ENCODE results near the gene RPL22L1.

RPL22L1 gene

DNA sequence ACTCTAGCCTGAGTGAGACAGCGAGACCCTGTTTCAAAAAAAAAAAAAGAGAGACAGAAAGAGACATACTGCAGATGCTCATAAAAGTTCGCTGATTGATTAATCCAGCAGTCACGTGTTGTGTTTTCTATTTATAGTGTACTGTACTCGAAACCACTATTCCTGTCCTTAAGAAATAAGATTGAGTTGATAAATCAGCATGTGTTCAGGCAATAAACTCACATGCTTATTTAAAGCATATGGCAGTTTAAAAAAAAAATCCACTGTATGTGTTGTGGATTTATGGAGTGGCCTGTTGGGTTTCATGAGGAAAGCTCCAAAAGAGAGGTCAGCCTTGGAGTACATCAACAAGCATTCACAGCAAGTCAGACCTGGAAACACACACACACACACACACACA lies 17.7 kb downstream of the RPL22L1 start:
- peak; percentile 53 for DNase-seq (ENCODE audit: low read depth, low spot score)
- H3K4me3 ChIP-seq, result peak overlapping the region; percentile 56
- no peaks in the 10 kb centered on the region for H3K9me3 ChIP-seq (ENCODE audit: low read depth, low read length)
- H3K9ac ChIP-seq (ENCODE audit: insufficient read length), result no peak overlapping the region
- no peak for TF ChIP-seq FOXP2 (optimal IDR thresholded peaks at IDR 0.05; ENCODE audit: control extremely low read depth, extremely low read length, insufficient read depth)
- TF ChIP-seq POLR2AphosphoS5 (IDR thresholded peaks at IDR 0.05; ENCODE audit: borderline replicate concordance, low read depth, low read length), result no peak
- TF ChIP-seq EZH2 (IDR thresholded peaks at IDR 0.05), result no peak
- H3K36me3 ChIP-seq (ENCODE audit: insufficient read depth, low read length), result no peaks in the 10 kb centered on the region
- peak overlapping the region; percentile 53; the same call in 1 of the 2 replicates for H3K27ac ChIP-seq

DNA sequence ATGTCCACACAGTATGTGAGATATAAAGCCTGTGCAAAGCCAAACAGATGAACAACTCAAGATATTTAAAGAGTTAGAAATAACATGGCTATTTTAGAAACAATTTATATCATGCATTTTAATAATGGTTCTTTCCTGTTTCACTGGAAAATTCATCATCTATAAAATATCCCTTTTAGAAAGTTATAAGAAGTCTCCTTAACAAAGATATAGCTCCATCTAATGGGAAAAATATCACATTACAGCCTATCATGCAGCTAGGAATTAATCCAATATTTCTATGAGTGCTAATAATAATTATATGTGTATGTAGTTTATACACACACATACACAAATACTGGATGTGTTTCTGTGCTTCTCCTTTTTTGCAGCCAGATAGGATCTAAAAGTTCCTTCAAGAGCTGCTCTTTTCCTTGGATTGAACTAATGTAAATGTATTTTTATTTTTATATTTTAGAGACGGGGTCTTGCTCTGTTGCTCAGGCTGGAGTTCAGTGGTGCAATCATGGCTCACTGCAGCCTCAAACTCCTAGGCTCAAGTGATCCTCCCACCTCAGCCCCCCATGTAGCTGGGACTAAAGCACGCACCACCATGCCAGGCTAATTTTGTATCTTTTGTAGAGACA lies 21.6 kb downstream of the RPL22L1 start:
- H3K27ac ChIP-seq, result no peak overlapping the region
- H3K9ac ChIP-seq (ENCODE audit: insufficient read length), result no peak overlapping the region
- DNase-seq (ENCODE audit: low read depth, low spot score), result no peak
- H3K9me3 ChIP-seq (ENCODE audit: low read depth, low read length), result no peaks in the 10 kb centered on the region
- H3K36me3 ChIP-seq (ENCODE audit: insufficient read depth, low read length), result no peaks in the 10 kb centered on the region
- TF ChIP-seq EZH2 (IDR thresholded peaks at IDR 0.05) (no peak), FOXP2 (optimal IDR thresholded peaks at IDR 0.05; ENCODE audit: control extremely low read depth, extremely low read length, insufficient read depth) (no peak), POLR2AphosphoS5 (IDR thresholded peaks at IDR 0.05; ENCODE audit: borderline replicate concordance, low read depth, low read length) (no peak)
- H3K4me3 ChIP-seq, result no peak overlapping the region

DNA sequence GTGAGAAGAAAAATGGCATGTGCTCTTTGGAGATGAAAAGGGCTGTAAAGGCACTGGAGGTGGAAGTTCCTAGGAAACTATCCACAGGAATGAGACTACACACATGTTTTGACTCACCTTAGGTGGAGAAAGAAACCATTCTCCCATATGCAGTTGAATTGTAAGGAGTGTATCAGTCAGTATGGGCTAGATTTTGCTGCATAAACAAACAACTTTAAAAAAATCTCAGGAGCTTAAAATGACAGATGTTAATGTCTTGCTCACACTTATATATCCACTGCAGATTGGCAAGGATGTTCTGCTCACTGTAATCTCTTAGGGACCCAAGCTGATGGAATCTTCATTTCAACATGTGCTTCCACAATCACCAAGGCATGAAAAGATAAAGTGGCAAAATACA lies 25.6 kb downstream of the RPL22L1 start:
- Histone ChIP-seq H3K9me3 (ENCODE audit: low read depth, low read length) (no peaks in the 10 kb centered on the region), H3K9ac (ENCODE audit: insufficient read length) (no peak overlapping the region), H3K27ac (no peak overlapping the region), H3K4me3 (no peak overlapping the region), H3K36me3 (ENCODE audit: insufficient read depth, low read length) (no peaks in the 10 kb centered on the region)
- DNase-seq (ENCODE audit: low read depth, low spot score), result no peak
- TF ChIP-seq FOXP2 (optimal IDR thresholded peaks at IDR 0.05; ENCODE audit: control extremely low read depth, extremely low read length, insufficient read depth), result no peak
- TF ChIP-seq EZH2 (IDR thresholded peaks at IDR 0.05), result no peak

DNA sequence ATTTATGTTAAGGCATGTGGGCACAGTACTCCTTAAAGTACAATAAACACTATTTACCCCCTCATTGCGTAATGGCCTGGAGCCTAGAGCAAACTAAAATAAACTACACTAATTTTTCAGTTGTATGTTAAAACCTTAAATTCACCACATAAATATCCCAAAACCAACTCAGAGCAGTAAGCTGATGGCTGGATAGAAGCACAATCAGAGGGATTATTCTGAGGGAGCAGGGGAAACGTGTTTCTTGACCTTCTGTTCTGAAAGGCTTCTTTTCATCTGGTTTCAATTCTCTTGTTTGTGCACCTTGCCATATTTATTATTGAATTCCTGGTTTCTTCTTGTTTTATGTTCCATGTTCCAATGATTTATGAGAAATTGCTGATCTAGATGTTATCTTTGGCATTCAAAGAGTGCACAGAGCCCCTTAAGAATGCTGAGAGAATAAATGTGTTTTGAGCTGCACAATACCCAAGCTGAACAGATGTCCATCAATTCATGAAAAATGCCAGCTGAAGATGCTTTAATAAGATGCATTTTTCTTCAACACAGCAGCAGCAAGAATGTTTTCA lies 29.6 kb downstream of the RPL22L1 start:
- no peak overlapping the region for H3K4me3 ChIP-seq
- no peak for DNase-seq (ENCODE audit: low read depth, low spot score)
- no peaks in the 10 kb centered on the region for H3K9me3 ChIP-seq (ENCODE audit: low read depth, low read length)
- H3K36me3 ChIP-seq (ENCODE audit: insufficient read depth, low read length), result no peaks in the 10 kb centered on the region
- no peak overlapping the region for H3K27ac ChIP-seq
- TF ChIP-seq FOXP2 (optimal IDR thresholded peaks at IDR 0.05; ENCODE audit: control extremely low read depth, extremely low read length, insufficient read depth), result no peak
- H3K9ac ChIP-seq (ENCODE audit: insufficient read length), result no peak overlapping the region

DNA sequence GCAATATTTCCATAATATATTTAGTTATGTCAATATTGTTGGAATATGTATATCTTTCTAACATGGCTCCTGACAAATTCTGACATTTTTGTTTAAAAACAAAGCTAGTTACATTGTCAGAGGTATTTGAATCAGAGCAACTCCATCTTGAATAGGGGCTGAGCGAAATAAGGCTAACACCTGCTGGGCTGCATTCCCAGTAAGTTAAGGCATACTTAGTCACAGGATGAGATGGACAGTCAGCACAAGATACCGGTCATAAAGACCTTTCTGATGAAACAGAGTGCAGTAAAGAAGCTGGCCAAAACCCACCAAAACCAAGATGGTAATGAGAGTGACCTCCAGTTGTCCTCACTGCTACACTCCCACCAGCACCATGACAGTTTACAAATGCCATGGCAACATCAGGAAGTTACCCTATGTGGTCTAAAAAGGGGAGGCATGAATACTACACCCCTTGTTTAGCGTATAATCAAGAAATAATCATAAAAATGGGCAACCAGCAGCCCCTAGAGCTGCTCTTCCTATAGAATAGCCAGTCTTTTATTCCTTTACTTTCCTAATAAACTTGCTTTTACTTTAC lies 30.4 kb downstream of the RPL22L1 start:
- Histone ChIP-seq H3K36me3 (ENCODE audit: insufficient read depth, low read length) (no peaks in the 10 kb centered on the region), H3K27ac (no peak overlapping the region), H3K9me3 (ENCODE audit: low read depth, low read length) (no peaks in the 10 kb centered on the region), H3K4me3 (no peak overlapping the region), H3K9ac (ENCODE audit: insufficient read length) (no peak overlapping the region)
- no peak for TF ChIP-seq POLR2AphosphoS5 (IDR thresholded peaks at IDR 0.05; ENCODE audit: borderline replicate concordance, low read depth, low read length)
- TF ChIP-seq FOXP2 (optimal IDR thresholded peaks at IDR 0.05; ENCODE audit: control extremely low read depth, extremely low read length, insufficient read depth), result no peak
- no peak for TF ChIP-seq EZH2 (IDR thresholded peaks at IDR 0.05)
- no peak for DNase-seq (ENCODE audit: low read depth, low spot score)

DNA sequence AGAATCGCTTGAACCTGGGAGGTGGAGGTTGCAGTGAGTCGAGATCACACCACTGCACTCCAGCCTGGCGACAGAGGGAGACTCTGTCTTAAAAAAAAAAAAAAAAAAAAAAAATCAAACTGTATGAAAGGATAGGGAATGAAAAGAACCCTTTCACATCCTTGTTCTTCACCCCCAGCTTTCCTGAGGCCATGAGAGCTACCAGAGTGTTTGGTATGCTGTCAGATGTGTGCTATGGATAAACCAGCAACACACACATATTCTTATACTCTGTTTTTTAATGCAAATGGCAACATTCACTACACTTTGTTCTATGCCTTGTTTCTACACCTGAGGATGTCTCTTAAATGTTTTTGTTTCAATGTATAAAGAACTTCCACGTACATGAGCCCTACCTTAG lies 33.5 kb downstream of the RPL22L1 start:
- Histone ChIP-seq H3K9me3 (ENCODE audit: low read depth, low read length) (no peaks in the 10 kb centered on the region), H3K27ac (no peak overlapping the region), H3K36me3 (ENCODE audit: insufficient read depth, low read length) (no peaks in the 10 kb centered on the region), H3K9ac (ENCODE audit: insufficient read length) (no peak overlapping the region), H3K4me3 (no peak overlapping the region)
- TF ChIP-seq EZH2 (IDR thresholded peaks at IDR 0.05), result no peak
- DNase-seq (ENCODE audit: low read depth, low spot score), result no peak

DNA sequence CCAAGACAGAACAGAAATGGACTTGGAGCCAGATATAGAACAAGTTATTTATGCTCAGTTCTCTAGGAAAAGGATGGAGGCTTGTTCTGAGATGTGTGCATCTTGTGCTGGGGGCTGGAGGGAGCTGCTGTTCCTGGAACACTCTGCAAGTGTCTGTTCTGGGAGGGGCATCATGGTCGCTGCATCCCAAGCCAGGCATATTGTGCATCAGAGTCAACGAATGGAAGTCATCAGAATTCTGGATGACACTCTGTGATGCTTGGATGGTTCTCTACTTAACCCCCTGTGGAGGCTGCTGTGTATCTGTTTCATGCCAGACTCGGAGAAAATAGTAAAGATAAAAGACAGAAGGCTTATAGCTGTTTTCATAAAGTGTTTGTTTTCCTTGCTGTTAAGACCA lies 34.7 kb downstream of the RPL22L1 start:
- Histone ChIP-seq H3K9ac (ENCODE audit: insufficient read length) (no peak overlapping the region), H3K36me3 (ENCODE audit: insufficient read depth, low read length) (no peaks in the 10 kb centered on the region), H3K27ac (no peak overlapping the region), H3K4me3 (no peak overlapping the region), H3K9me3 (ENCODE audit: low read depth, low read length) (no peaks in the 10 kb centered on the region)
- DNase-seq (ENCODE audit: low read depth, low spot score), result no peak
- TF ChIP-seq EZH2 (IDR thresholded peaks at IDR 0.05) (no peak), POLR2AphosphoS5 (IDR thresholded peaks at IDR 0.05; ENCODE audit: borderline replicate concordance, low read depth, low read length) (no peak), FOXP2 (optimal IDR thresholded peaks at IDR 0.05; ENCODE audit: control extremely low read depth, extremely low read length, insufficient read depth) (no peak)

DNA sequence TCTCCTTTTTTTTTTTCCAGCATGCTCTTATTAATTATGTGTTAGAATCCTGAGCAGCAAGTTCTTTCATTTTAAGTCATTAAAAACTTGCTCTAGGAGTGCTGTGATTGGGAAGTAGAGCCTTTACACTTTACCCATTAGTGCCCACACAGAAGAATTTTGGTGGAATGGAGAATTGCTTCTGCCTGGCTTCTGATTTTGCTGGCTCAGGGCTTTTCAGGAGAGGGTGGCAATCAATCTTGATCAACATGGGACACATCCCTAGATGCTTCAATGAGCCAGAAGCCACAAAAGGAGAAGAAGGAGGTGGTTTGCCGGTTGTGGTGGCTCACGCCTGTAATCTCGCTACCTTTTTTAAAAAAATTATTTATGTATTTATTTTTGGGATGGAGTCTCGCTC lies 39.4 kb downstream of the RPL22L1 start:
- H3K9ac ChIP-seq (ENCODE audit: insufficient read length), result no peak overlapping the region
- no peaks in the 10 kb centered on the region for H3K36me3 ChIP-seq (ENCODE audit: insufficient read depth, low read length)
- H3K4me3 ChIP-seq, result no peak overlapping the region
- no peak overlapping the region for H3K27ac ChIP-seq
- TF ChIP-seq EZH2 (IDR thresholded peaks at IDR 0.05) (no peak), POLR2AphosphoS5 (IDR thresholded peaks at IDR 0.05; ENCODE audit: borderline replicate concordance, low read depth, low read length) (no peak), FOXP2 (optimal IDR thresholded peaks at IDR 0.05; ENCODE audit: control extremely low read depth, extremely low read length, insufficient read depth) (no peak)
- no peak for DNase-seq (ENCODE audit: low read depth, low spot score)
- no peaks in the 10 kb centered on the region for H3K9me3 ChIP-seq (ENCODE audit: low read depth, low read length)

Measured in SK-N-MC (cell line).